NT2/D1 (cell line): ENCODE data around the gene KIAA1614.

ENCODE experiments used
- YY1 ChIP-seq: IDR thresholded peaks from 2 replicates; pipeline ENCODE4 v1.6.1; 2011; ENCODE audit not compliant: insufficient read length, insufficient read depth
- ZNF274 ChIP-seq: IDR thresholded peaks from 2 replicates; pipeline ENCODE4 v1.6.1; 2011; ENCODE audit warnings: mild to moderate bottlenecking, low read depth, low read length

- TF ChIP-seq ZNF274 = no peak
- no peak for TF ChIP-seq YY1
Observed at GRCh38 chr1:180916771-180917170, 4.1 kb downstream of the KIAA1614 start.
